ENCODE data around the gene C1R. TPM values are rescaled to one million over a fixed set of nuclear protein-coding genes. Genes with fewer than 3 reads are reported as not detected.

Gene C1R
- total and polyA plus RNA-seq, 5 donors from 2014 or later, result 1.4 to 4.6 (median 2.2) TPM

GRCh38 chr12:7081037-7081436, 11.2 kb downstream of the C1R start:
- Histone ChIP-seq H3K27ac (ENCODE audit: insufficient read depth, low read length, poor library complexity, severe bottlenecking) (no peak overlapping the region), H3K4me1 (ENCODE audit: control insufficient read depth, insufficient read depth, low read length, poor library complexity, severe bottlenecking) (no peaks in the 10 kb centered on the region), H3K9me3 (ENCODE audit: control insufficient read depth in 2 of 2, low read length in 2 of 2) (no peaks in the 10 kb centered on the region), H3K27me3 (ENCODE audit: control insufficient read depth, insufficient read depth, low read length) (no peaks in the 10 kb centered on the region), H3K36me3 (ENCODE audit: control insufficient read depth, insufficient read depth, low read length) (no peaks in the 10 kb centered on the region), H3K4me3 (ENCODE audit: low read depth, low read length) (no peak overlapping the region)
- H3K27ac Mint-ChIP-seq, result no peak overlapping the region
- peaks cover 0 to 4% (median 1%) of the 10 kb centered on the region in 7 donors for H3K9me3 Mint-ChIP-seq
- H3K36me3 Mint-ChIP-seq, result peaks cover 11% of the 10 kb centered on the region
- ATAC-seq (ENCODE audit: low read depth in 2 of 2), result no peak
- H3K4me3 Mint-ChIP-seq, result no peak overlapping the region
- no peak for DNase-seq
- H3K27me3 Mint-ChIP-seq, result peaks cover 11% of the 10 kb centered on the region
- H3K4me1 Mint-ChIP-seq, result peaks cover 0 to 6% (median 0%) of the 10 kb centered on the region in 4 donors

GRCh38 chr12:7079826-7080125, 12.5 kb downstream of the C1R start:
- Mint-ChIP-seq H3K27ac (no peak overlapping the region), H3K4me1 (peaks cover 0 to 6% (median 1%) of the 10 kb centered on the region in 4 donors), H3K9me3 (peaks cover 0 to 4% (median 1%) of the 10 kb centered on the region in 7 donors), H3K4me3 (no peak overlapping the region), H3K36me3 (peaks cover 11% of the 10 kb centered on the region), H3K27me3 (peaks cover 11% of the 10 kb centered on the region)
- no peaks in the 10 kb centered on the region for H3K27me3 ChIP-seq (ENCODE audit: control insufficient read depth, insufficient read depth, low read length)
- H3K4me3 ChIP-seq (ENCODE audit: low read depth, low read length), result no peak overlapping the region
- DNase-seq (no peak), ATAC-seq (ENCODE audit: low read depth in 2 of 2) (no peak)
- H3K36me3 ChIP-seq (ENCODE audit: control insufficient read depth, insufficient read depth, low read length), result no peaks in the 10 kb centered on the region
- no peaks in the 10 kb centered on the region for H3K4me1 ChIP-seq (ENCODE audit: control insufficient read depth, insufficient read depth, low read length, poor library complexity, severe bottlenecking)
- no peaks in the 10 kb centered on the region for H3K9me3 ChIP-seq (ENCODE audit: control insufficient read depth in 2 of 2, low read length in 2 of 2)
- no peak overlapping the region for H3K27ac ChIP-seq (ENCODE audit: insufficient read depth, low read length, poor library complexity, severe bottlenecking)

- Mint-ChIP-seq H3K27me3 (peaks cover 20% of the 10 kb centered on the region), H3K4me1 (peaks cover 0 to 3% (median 1%) of the 10 kb centered on the region in 4 donors), H3K4me3 (no peak overlapping the region), H3K9me3 (peaks cover 0 to 3% (median under 1%) of the 10 kb centered on the region in 7 donors), H3K36me3 (peaks cover 8% of the 10 kb centered on the region), H3K27ac (no peak overlapping the region)
- no peak overlapping the region for H3K27ac ChIP-seq (ENCODE audit: insufficient read depth, low read length, poor library complexity, severe bottlenecking)
- DNase-seq, result no peak
- no peak overlapping the region for H3K4me3 ChIP-seq (ENCODE audit: low read depth, low read length)
- H3K27me3 ChIP-seq (ENCODE audit: control insufficient read depth, insufficient read depth, low read length), result no peaks in the 10 kb centered on the region
- no peaks in the 10 kb centered on the region for H3K9me3 ChIP-seq (ENCODE audit: control insufficient read depth in 2 of 2, low read length in 2 of 2)
- no peaks in the 10 kb centered on the region for H3K36me3 ChIP-seq (ENCODE audit: control insufficient read depth, insufficient read depth, low read length)
- no peaks in the 10 kb centered on the region for H3K4me1 ChIP-seq (ENCODE audit: control insufficient read depth, insufficient read depth, low read length, poor library complexity, severe bottlenecking)
- ATAC-seq (ENCODE audit: low read depth in 2 of 2), result no peak
Observed at GRCh38 chr12:7078163-7078562, 14.1 kb downstream of the C1R start.

GRCh38 chr12:7076493-7076892, 15.8 kb downstream of the C1R start:
- peaks cover 0 to 2% (median 0%) of the 10 kb centered on the region in 4 donors for H3K4me1 Mint-ChIP-seq
- H3K9me3 Mint-ChIP-seq, result peaks cover 0 to 2% (median 0%) of the 10 kb centered on the region in 7 donors
- peaks cover 35% of the 10 kb centered on the region for H3K27me3 Mint-ChIP-seq

GRCh38 chr12:7075939-7076338, 16.3 kb downstream of the C1R start:
- ATAC-seq (ENCODE audit: low read depth in 2 of 2) (no peak), DNase-seq (no peak)
- Mint-ChIP-seq H3K27ac (no peak overlapping the region), H3K9me3 (peaks cover 0 to 2% (median 0%) of the 10 kb centered on the region in 7 donors), H3K4me3 (no peak overlapping the region), H3K27me3 (peaks cover 35% of the 10 kb centered on the region), H3K4me1 (peaks cover 0 to 2% (median 0%) of the 10 kb centered on the region in 4 donors), H3K36me3 (no peaks in the 10 kb centered on the region)
- no peaks in the 10 kb centered on the region for H3K9me3 ChIP-seq (ENCODE audit: control insufficient read depth in 2 of 2, low read length in 2 of 2)
- H3K4me1 ChIP-seq (ENCODE audit: control insufficient read depth, insufficient read depth, low read length, poor library complexity, severe bottlenecking), result no peaks in the 10 kb centered on the region
- H3K4me3 ChIP-seq (ENCODE audit: low read depth, low read length), result no peak overlapping the region
- H3K27me3 ChIP-seq (ENCODE audit: control insufficient read depth, insufficient read depth, low read length), result peaks cover 7% of the 10 kb centered on the region
- no peak overlapping the region for H3K27ac ChIP-seq (ENCODE audit: insufficient read depth, low read length, poor library complexity, severe bottlenecking)
- no peaks in the 10 kb centered on the region for H3K36me3 ChIP-seq (ENCODE audit: control insufficient read depth, insufficient read depth, low read length)

More at GRCh38 chr12:7076493-7076892, 15.8 kb downstream of the C1R start:
- no peak for ATAC-seq (ENCODE audit: low read depth in 2 of 2)
- no peak overlapping the region for H3K27ac ChIP-seq (ENCODE audit: insufficient read depth, low read length, poor library complexity, severe bottlenecking)
- no peaks in the 10 kb centered on the region for H3K36me3 ChIP-seq (ENCODE audit: control insufficient read depth, insufficient read depth, low read length)
- DNase-seq, result no peak
- no peak overlapping the region for H3K27ac Mint-ChIP-seq
- peaks cover 7% of the 10 kb centered on the region for H3K27me3 ChIP-seq (ENCODE audit: control insufficient read depth, insufficient read depth, low read length)
- H3K4me3 Mint-ChIP-seq, result no peak overlapping the region
- no peaks in the 10 kb centered on the region for H3K4me1 ChIP-seq (ENCODE audit: control insufficient read depth, insufficient read depth, low read length, poor library complexity, severe bottlenecking)
- H3K4me3 ChIP-seq (ENCODE audit: low read depth, low read length), result no peak overlapping the region
- no peaks in the 10 kb centered on the region for H3K36me3 Mint-ChIP-seq
- H3K9me3 ChIP-seq (ENCODE audit: control insufficient read depth in 2 of 2, low read length in 2 of 2), result no peaks in the 10 kb centered on the region

GRCh38 chr12:7075518-7075917, 16.7 kb downstream of the C1R start:
- Mint-ChIP-seq H3K4me3 (no peak overlapping the region), H3K9me3 (peaks cover 0 to 2% (median 0%) of the 10 kb centered on the region in 7 donors), H3K4me1 (peaks cover 0 to 2% (median 0%) of the 10 kb centered on the region in 4 donors), H3K36me3 (no peaks in the 10 kb centered on the region), H3K27me3 (peaks cover 35% of the 10 kb centered on the region), H3K27ac (no peak overlapping the region)
- no peak overlapping the region for H3K4me3 ChIP-seq (ENCODE audit: low read depth, low read length)
- no peak overlapping the region for H3K27ac ChIP-seq (ENCODE audit: insufficient read depth, low read length, poor library complexity, severe bottlenecking)
- H3K9me3 ChIP-seq (ENCODE audit: control insufficient read depth in 2 of 2, low read length in 2 of 2), result no peaks in the 10 kb centered on the region
- ATAC-seq (ENCODE audit: low read depth in 2 of 2) (no peak), DNase-seq (no peak)
- no peaks in the 10 kb centered on the region for H3K4me1 ChIP-seq (ENCODE audit: control insufficient read depth, insufficient read depth, low read length, poor library complexity, severe bottlenecking)
- H3K27me3 ChIP-seq (ENCODE audit: control insufficient read depth, insufficient read depth, low read length), result peaks cover 7% of the 10 kb centered on the region
- H3K36me3 ChIP-seq (ENCODE audit: control insufficient read depth, insufficient read depth, low read length), result no peaks in the 10 kb centered on the region

- H3K27ac Mint-ChIP-seq, result no peak overlapping the region
- H3K36me3 Mint-ChIP-seq, result no peaks in the 10 kb centered on the region
- peaks cover 31% of the 10 kb centered on the region for H3K27me3 Mint-ChIP-seq
- Histone ChIP-seq H3K36me3 (ENCODE audit: control insufficient read depth, insufficient read depth, low read length) (no peaks in the 10 kb centered on the region), H3K9me3 (ENCODE audit: control insufficient read depth in 2 of 2, low read length in 2 of 2) (no peaks in the 10 kb centered on the region), H3K4me1 (ENCODE audit: control insufficient read depth, insufficient read depth, low read length, poor library complexity, severe bottlenecking) (no peaks in the 10 kb centered on the region), H3K27me3 (ENCODE audit: control insufficient read depth, insufficient read depth, low read length) (peaks cover 7% of the 10 kb centered on the region), H3K27ac (ENCODE audit: insufficient read depth, low read length, poor library complexity, severe bottlenecking) (no peak overlapping the region), H3K4me3 (ENCODE audit: low read depth, low read length) (no peak overlapping the region)
- no peak for DNase-seq
- peaks cover 0 to 2% (median 0%) of the 10 kb centered on the region in 4 donors for H3K4me1 Mint-ChIP-seq
- H3K9me3 Mint-ChIP-seq, result no peaks in the 10 kb centered on the region
- no peak for ATAC-seq (ENCODE audit: low read depth in 2 of 2)
- H3K4me3 Mint-ChIP-seq, result no peak overlapping the region
Observed at GRCh38 chr12:7073946-7074345, 18.3 kb downstream of the C1R start.

GRCh38 chr12:7072554-7072953, 19.7 kb downstream of the C1R start:
- H3K27me3 Mint-ChIP-seq, result peaks cover 24% of the 10 kb centered on the region
- H3K4me3 Mint-ChIP-seq, result no peak overlapping the region
- Histone ChIP-seq H3K27ac (ENCODE audit: insufficient read depth, low read length, poor library complexity, severe bottlenecking) (no peak overlapping the region), H3K9me3 (ENCODE audit: control insufficient read depth in 2 of 2, low read length in 2 of 2) (no peaks in the 10 kb centered on the region), H3K4me3 (ENCODE audit: low read depth, low read length) (no peak overlapping the region), H3K36me3 (ENCODE audit: control insufficient read depth, insufficient read depth, low read length) (no peaks in the 10 kb centered on the region), H3K27me3 (ENCODE audit: control insufficient read depth, insufficient read depth, low read length) (peaks cover 7% of the 10 kb centered on the region), H3K4me1 (ENCODE audit: control insufficient read depth, insufficient read depth, low read length, poor library complexity, severe bottlenecking) (no peaks in the 10 kb centered on the region)
- H3K9me3 Mint-ChIP-seq, result no peaks in the 10 kb centered on the region
- peaks cover 0 to 2% (median 0%) of the 10 kb centered on the region in 4 donors for H3K4me1 Mint-ChIP-seq
- ATAC-seq (ENCODE audit: low read depth in 2 of 2) (no peak), DNase-seq (no peak)
- H3K27ac Mint-ChIP-seq, result no peak overlapping the region
- H3K36me3 Mint-ChIP-seq, result no peaks in the 10 kb centered on the region

Measured in CD4-positive, CD25-positive, alpha-beta regulatory T cell (primary cell).